ENCODE data around the gene FADD. TPM values are rescaled to one million over a fixed set of nuclear protein-coding genes. Genes with fewer than 3 reads are reported as not detected.

Gene FADD
- total and polyA plus RNA-seq, 2 donors (not counting 3 experiments of a cell fraction or from before 2014, with no cell fraction given) = 35.4 to 45.1 TPM

- CTCF ChIA-PET = interaction anchor here (0.6 to 2.9 kb wide), 5 partner anchors 17 to 243 kb away, joined by 3 to 10 read pairs (median 3); no protein-coding TSS in a partner anchor
Observed at GRCh38 chr11:70158201-70158600, 44.9 kb upstream of the FADD start.

More at GRCh38 chr11:70158201-70158600, 44.9 kb upstream of the FADD start:
- TF ChIP-seq CTCF (IDR thresholded peaks at IDR 0.05; ENCODE audit: extremely low read depth in 1 of 2, insufficient read depth in 1 of 2, low read depth in 1 of 2, low read length in 2 of 2) (peak in 1 of 2 donors; percentile 32), EZH2 (IDR thresholded peaks at IDR 0.05; ENCODE audit: borderline replicate concordance, low read depth, low read length, severe bottlenecking) (no peak)
- no peaks in the 10 kb centered on the region for H3K79me2 ChIP-seq (ENCODE audit: control insufficient read depth, insufficient read depth, low read length)
- H3K36me3 ChIP-seq (ENCODE audit: control insufficient read depth in 2 of 2, extremely low read depth in 1 of 2, insufficient read depth in 2 of 2, low read length in 2 of 2) = no peaks in the 10 kb centered on the region
- H3K9ac ChIP-seq (replicated peaks; ENCODE audit: extremely low read depth, insufficient read depth, low read length) = no peak overlapping the region
- FAIRE-seq (no peak), DNase-seq (ENCODE audit: low read depth, low spot score) (no peak)
- no peak overlapping the region for H3K4me3 ChIP-seq (replicated peaks in 1 of 3; ENCODE audit: insufficient read depth in 1 of 3, low read depth in 1 of 3, low read length in 3 of 3)
- POLR2A ChIA-PET = no interaction called here
- H3K27me3 ChIP-seq (ENCODE audit: control insufficient read depth in 2 of 2, insufficient read depth in 2 of 2, low read length in 2 of 2) = no peaks in the 10 kb centered on the region
- no peak overlapping the region for H3K4me2 ChIP-seq (ENCODE audit: insufficient read depth, low read length)
- no peaks in the 10 kb centered on the region for H3K9me1 ChIP-seq (replicated peaks; ENCODE audit: control insufficient read depth, extremely low read depth, insufficient read depth, low read length)
- BruUV-seq (replicated peaks) = no TSS peak
- intact Hi-C loops (cut with micrococcal nuclease) = no loop called here
- dilution Hi-C loops (cut with MboI; ENCODE audit: extremely low pct_ligation_motif_present, low sequenced_read_pairs) = no loop called here
- H3K4me1 ChIP-seq (ENCODE audit: control insufficient read depth, extremely low read depth, insufficient read depth, low read length) = no peaks in the 10 kb centered on the region
- H4K20me1 ChIP-seq (replicated peaks; ENCODE audit: control insufficient read depth, extremely low read depth, insufficient read depth, low read length) = no peaks in the 10 kb centered on the region
- H3K27ac ChIP-seq (ENCODE audit: insufficient read depth, low read depth, low read length) = no peak overlapping the region
- H3K9me3 ChIP-seq (replicated peaks; ENCODE audit: control insufficient read depth, insufficient read depth, low read length) = no peaks in the 10 kb centered on the region
- no peak overlapping the region for H2AFZ ChIP-seq (ENCODE audit: low read depth, low read length)

Data from endothelial cell of umbilical vein (primary cell).